ENCODE measurements around the gene GJA1. TPM values are rescaled to one million over a fixed set of nuclear protein-coding genes. Genes with fewer than 3 reads are reported as not detected.

The GJA1 gene
- total and polyA plus RNA-seq, 2 of the 8 experiments (the other 6 are each of a cell fraction or from before 2014, with no cell fraction given): 468 to 795 TPM

- TF ChIP-seq RAD21 (IDR thresholded peaks at IDR 0.05 in 1 of 2, conservative IDR thresholded peaks at IDR 0.05 in 1 of 2; ENCODE audit: low read depth in 2 of 2, low read length in 2 of 2) (no peak), ATF3 (IDR thresholded peaks at IDR 0.05; ENCODE audit: insufficient read depth, low read depth, low read length) (no peak), HDAC6 (IDR thresholded peaks at IDR 0.05; ENCODE audit: low read depth, low read length) (no peak), RNF2 (IDR thresholded peaks at IDR 0.05; ENCODE audit: borderline replicate concordance, low read depth, low read length, missing control alignments, poor library complexity, severe bottlenecking) (no peak), SP2 (IDR thresholded peaks at IDR 0.05; ENCODE audit: low read length) (no peak), USF2 (IDR thresholded peaks at IDR 0.05; ENCODE audit: low read length) (no peak), ASH2L (IDR thresholded peaks at IDR 0.05; ENCODE audit: low read length) (no peak), EGR1 (IDR thresholded peaks at IDR 0.05; ENCODE audit: borderline replicate concordance, low read depth, low read length) (no peak)
Measured at GRCh38 chr6:121492536-121492935, 57.1 kb downstream of the GJA1 start (continued).
